Measurements from ENCODE around the gene HAVCR1. TPM values are rescaled to one million over a fixed set of nuclear protein-coding genes. Genes with fewer than 3 reads are reported as not detected.
A peak's percentile ranks its signal among the peaks of the same experiment; 100 is the strongest.
"Not testable (repeated sequence)": the region's sequence is repeated elsewhere in the genome, so short reads cannot be mapped to it uniquely, and the experiment has no call there.

HAVCR1 gene
- total RNA-seq, 2 donors from 2014 or later, result not detected

DNA sequence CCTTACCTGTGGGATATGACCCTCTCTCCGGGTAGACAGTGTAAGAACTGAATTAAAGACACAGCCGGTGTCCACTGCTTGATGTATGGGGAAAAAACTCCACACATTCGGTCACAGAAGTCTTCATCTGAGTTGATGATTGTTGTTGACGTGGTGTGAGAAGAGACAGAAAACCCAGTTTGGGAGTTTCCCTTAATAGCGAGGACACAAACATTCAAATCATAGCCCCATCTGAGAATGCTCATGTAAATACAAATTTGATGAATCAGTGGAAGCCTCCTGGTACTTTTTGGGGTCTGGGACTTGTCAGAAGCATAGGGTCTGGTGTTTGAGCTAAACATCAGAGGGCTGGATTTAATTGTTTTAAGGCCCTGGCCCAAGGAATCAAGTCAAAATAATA is 11.0 kb downstream of the HAVCR1 start:
- H3K4me1 ChIP-seq, result no peaks in the 10 kb centered on the region
- DNase-seq (ENCODE audit: low spot score), result no peak
- no peak overlapping the region for H3K27ac ChIP-seq
- H3K36me3 ChIP-seq, result no peaks in the 10 kb centered on the region
- H3K4me3 ChIP-seq, result no peak overlapping the region
- no peaks in the 10 kb centered on the region for H3K27me3 ChIP-seq
- TF ChIP-seq, protein P1, sequence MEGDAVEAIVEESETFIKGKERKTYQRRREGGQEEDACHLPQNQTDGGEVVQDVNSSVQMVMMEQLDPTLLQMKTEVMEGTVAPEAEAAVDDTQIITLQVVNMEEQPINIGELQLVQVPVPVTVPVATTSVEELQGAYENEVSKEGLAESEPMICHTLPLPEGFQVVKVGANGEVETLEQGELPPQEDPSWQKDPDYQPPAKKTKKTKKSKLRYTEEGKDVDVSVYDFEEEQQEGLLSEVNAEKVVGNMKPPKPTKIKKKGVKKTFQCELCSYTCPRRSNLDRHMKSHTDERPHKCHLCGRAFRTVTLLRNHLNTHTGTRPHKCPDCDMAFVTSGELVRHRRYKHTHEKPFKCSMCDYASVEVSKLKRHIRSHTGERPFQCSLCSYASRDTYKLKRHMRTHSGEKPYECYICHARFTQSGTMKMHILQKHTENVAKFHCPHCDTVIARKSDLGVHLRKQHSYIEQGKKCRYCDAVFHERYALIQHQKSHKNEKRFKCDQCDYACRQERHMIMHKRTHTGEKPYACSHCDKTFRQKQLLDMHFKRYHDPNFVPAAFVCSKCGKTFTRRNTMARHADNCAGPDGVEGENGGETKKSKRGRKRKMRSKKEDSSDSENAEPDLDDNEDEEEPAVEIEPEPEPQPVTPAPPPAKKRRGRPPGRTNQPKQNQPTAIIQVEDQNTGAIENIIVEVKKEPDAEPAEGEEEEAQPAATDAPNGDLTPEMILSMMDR (IDR thresholded peaks at IDR 0.05), result no peak
- H3K9me3 ChIP-seq, result no peaks in the 10 kb centered on the region

DNA sequence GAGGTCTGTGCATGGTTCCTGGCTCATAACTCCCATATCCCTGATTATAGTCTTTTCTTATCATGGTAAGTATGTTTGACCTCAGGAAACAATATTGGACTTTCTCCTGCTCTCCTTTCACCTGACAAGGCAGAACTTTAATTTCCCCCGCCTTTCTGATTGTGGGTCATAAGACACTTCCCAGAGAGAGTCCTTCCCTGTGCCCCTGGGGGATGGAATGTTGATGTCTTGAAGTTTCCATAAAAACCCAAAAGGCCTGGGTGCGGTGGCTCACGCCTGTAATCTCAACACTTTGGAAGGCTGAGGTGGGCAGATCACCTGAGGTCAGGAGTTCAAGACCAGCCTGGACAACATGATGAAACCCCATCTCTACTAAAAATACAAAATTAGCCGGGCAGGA is 11.9 kb downstream of the HAVCR1 start:
- H3K36me3 ChIP-seq; DNase-seq (ENCODE audit: low spot score); H3K27ac ChIP-seq; H3K27me3 ChIP-seq; H3K9me3 ChIP-seq; H3K4me1 ChIP-seq; H3K4me3 ChIP-seq: not testable (repeated sequence)

DNA sequence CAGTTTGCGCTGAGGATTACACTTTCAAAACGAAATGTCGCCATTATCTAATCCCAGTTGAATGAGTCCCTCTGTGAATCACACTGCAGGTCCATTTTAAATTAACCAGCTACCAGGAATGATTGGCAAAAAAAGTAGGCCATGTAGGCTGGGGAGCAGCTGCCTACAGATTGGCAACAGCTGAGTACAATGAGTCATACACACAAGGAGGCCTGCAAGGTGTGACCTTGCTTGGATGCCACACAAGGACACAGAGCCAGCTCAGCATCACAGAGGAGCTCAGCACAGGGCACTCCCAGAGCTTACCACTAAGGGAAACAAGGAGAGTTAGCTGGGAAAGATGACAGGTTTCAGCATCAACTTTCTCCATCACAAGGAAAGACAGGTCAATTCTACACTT is 12.9 kb downstream of the HAVCR1 start:
- Histone ChIP-seq H3K36me3 (no peaks in the 10 kb centered on the region), H3K4me3 (no peak overlapping the region), H3K4me1 (no peaks in the 10 kb centered on the region), H3K27ac (peak overlapping the region in 1 of 2 donors; percentile 31), H3K9me3 (no peaks in the 10 kb centered on the region), H3K27me3 (no peaks in the 10 kb centered on the region)
- no peak for DNase-seq (ENCODE audit: low spot score)
- TF ChIP-seq, protein P1 (IDR thresholded peaks at IDR 0.05), result no peak

DNA sequence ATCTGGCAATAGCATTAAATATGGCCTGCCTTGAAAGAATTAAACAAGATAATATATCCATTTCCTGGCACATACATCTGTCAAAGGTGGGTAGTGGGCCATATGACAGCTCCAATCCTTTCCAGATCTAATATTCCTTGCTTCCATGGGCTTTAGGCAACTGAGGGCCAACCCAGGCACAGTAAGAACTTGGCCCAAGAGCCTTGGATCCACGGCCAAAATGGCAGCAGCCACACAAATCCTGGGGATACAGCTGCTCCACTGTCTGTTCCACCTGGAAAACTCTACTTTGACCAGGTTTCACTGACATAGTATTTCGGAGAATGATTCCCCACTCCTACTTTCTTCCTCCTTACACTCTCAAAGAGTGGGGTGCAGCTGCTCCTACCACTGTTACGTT is 13.3 kb downstream of the HAVCR1 start:
- H3K4me1 ChIP-seq, result no peaks in the 10 kb centered on the region
- no peaks in the 10 kb centered on the region for H3K27me3 ChIP-seq
- no peak for DNase-seq (ENCODE audit: low spot score)
- H3K27ac ChIP-seq, result peak overlapping the region in 1 of 2 donors; percentile 31
- no peaks in the 10 kb centered on the region for H3K9me3 ChIP-seq
- H3K36me3 ChIP-seq, result no peaks in the 10 kb centered on the region
- H3K4me3 ChIP-seq, result no peak overlapping the region
- TF ChIP-seq, protein P1 (IDR thresholded peaks at IDR 0.05), result no peak

DNA sequence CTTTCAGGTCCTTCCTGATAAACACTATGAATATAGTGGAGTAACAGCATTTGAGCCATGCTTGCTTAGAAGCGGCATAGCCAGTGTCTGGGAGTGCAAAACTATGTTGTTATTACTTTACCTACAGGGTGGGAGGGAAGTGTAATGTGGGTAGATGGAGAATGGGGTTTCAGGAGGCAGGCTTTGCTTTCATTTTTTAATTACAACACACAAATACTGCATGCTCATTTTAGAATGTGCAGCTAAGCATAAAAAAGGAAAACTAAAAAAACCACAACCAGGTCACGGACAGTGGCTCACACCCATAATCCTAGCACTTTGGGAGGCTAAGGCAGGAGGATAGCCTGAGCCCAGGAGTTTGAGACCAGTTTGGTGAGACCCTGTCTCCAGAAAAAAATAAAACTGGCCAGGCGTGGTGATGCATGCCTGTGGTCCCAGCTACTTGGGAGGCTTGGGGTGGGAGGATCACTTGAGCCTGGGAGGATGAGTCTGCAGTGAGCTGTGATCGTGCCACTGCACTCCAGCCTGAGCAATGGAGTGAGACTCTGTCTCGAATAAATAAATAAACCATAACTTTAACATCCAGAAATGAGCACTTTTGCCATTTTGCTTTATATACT is 20.2 kb downstream of the HAVCR1 start:
- no peak overlapping the region for H3K27ac ChIP-seq
- no peak overlapping the region for H3K4me3 ChIP-seq
- TF ChIP-seq, protein P1 (IDR thresholded peaks at IDR 0.05), result no peak
- no peaks in the 10 kb centered on the region for H3K9me3 ChIP-seq
- no peak for DNase-seq (ENCODE audit: low spot score)
- no peaks in the 10 kb centered on the region for H3K4me1 ChIP-seq
- H3K27me3 ChIP-seq, result no peaks in the 10 kb centered on the region
- no peaks in the 10 kb centered on the region for H3K36me3 ChIP-seq

DNA sequence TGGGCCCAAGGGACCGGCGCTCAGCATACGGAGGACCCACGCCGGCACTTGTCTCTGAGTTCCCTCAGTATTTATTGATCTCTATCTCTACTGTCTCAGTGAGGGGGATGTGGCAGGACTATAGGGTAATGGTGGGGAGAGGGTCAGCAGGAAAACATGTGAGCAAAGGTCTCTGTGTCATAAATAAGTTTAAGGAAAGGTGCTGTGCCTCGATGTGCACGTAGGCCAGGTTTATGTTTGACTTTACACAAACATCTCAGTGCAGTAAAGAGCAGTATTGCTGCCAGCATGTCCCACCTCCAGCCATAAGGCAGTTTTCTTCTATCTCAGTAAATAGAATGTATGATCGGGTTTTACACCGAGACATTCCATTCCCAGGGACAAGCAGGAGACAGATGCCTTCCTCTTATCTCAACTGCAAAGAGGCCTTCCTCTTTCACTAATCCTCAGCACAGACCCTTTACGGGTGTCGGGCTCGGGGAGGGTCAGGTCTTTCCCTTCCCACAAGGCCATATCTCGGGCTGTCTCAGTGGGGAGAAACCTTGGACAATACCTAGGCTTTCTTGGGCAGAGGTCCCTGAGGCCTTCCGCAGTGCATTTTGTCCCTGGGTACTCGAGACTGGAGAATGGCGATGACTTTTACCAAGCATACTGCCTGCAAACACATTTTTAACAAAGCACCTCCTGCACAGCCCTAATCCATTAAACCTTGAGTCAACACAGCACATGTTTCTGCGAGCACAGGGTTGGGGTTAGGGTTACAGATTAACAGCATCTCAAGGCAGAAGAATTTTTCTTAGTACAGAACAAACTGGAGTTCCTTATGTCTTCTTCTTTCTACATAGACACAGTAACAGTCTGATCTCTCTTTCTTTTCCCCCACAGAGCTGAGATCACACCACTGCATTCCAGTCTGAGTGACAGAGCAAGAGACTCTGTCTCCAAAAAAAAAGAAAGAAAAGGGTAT is 24.5 kb downstream of the HAVCR1 start:
- H3K36me3 ChIP-seq; DNase-seq (ENCODE audit: low spot score); H3K9me3 ChIP-seq; H3K4me3 ChIP-seq; H3K4me1 ChIP-seq; H3K27ac ChIP-seq; H3K27me3 ChIP-seq: not testable (repeated sequence)
